ENCODE results near the gene SORBS2. TPM values are rescaled to one million over a fixed set of nuclear protein-coding genes. Genes with fewer than 3 reads are reported as not detected.

Gene SORBS2
- total RNA-seq, 1 experiment from 2014 or later = 8.4 TPM

- in situ Hi-C loops (cut with HindIII; ENCODE audit: low pct_unique_long_range_greater_than_20kb, low sequenced_read_pairs) = no loop called here
- H3K36me3 ChIP-seq (ENCODE audit: control insufficient read depth, insufficient read depth, low read length) = no peaks in the 10 kb centered on the region
- no peak overlapping the region for H3K27ac ChIP-seq (ENCODE audit: low read length)
- ATAC-seq (no peak), DNase-seq (ENCODE audit: low read depth, low spot score) (no peak)
- no peaks in the 10 kb centered on the region for H3K9me3 ChIP-seq (ENCODE audit: control insufficient read depth, insufficient read depth, low read depth, low read length)
- intact Hi-C loops (cut with micrococcal nuclease; ENCODE audit: unreplicated experiment) = no loop called here
- ChIA-PET CTCF (no interaction called here), POLR2A (no interaction called here)
- no peaks in the 10 kb centered on the region for H3K4me1 ChIP-seq (ENCODE audit: control insufficient read depth, insufficient read depth, low read length)
- no peaks in the 10 kb centered on the region for H3K27me3 ChIP-seq (ENCODE audit: control insufficient read depth, insufficient read depth, low read length)
- H3K4me3 ChIP-seq (ENCODE audit: low read depth in 2 of 2, low read length in 2 of 2) = no peak overlapping the region
- TF ChIP-seq SIN3A (IDR thresholded peaks at IDR 0.05; ENCODE audit: borderline replicate concordance, insufficient read depth, low read depth, low read length) (no peak), REST (IDR thresholded peaks at IDR 0.05; ENCODE audit: insufficient read depth in 1 of 2, low read depth in 2 of 2, low read length in 1 of 2) (no peak), POLR2AphosphoS5 (IDR thresholded peaks at IDR 0.05; ENCODE audit: low read depth, low read length) (no peak), TCF7L2 (IDR thresholded peaks at IDR 0.05; ENCODE audit: low read depth, low read length) (no peak), CTCF (IDR thresholded peaks at IDR 0.05) (no peak)
- BruUV-seq (replicated peaks) = no TSS peak
These were observed 246.3 kb downstream of the SORBS2 start for GRCh38 chr4:185565696-185566095.

GRCh38 chr4:185564349-185564748 lies 247.6 kb downstream of the SORBS2 start:
- no peak for ATAC-seq

More at GRCh38 chr4:185564349-185564748, 247.6 kb downstream of the SORBS2 start:
- Histone ChIP-seq H3K27ac (ENCODE audit: low read length) (no peak overlapping the region), H3K4me3 (ENCODE audit: low read depth in 2 of 2, low read length in 2 of 2) (no peak overlapping the region), H3K27me3 (ENCODE audit: control insufficient read depth, insufficient read depth, low read length) (no peaks in the 10 kb centered on the region), H3K4me1 (ENCODE audit: control insufficient read depth, insufficient read depth, low read length) (no peaks in the 10 kb centered on the region), H3K36me3 (ENCODE audit: control insufficient read depth, insufficient read depth, low read length) (no peaks in the 10 kb centered on the region), H3K9me3 (ENCODE audit: control insufficient read depth, insufficient read depth, low read depth, low read length) (no peaks in the 10 kb centered on the region)
- ChIA-PET POLR2A (no interaction called here), CTCF (no interaction called here)
- in situ Hi-C loops (cut with HindIII; ENCODE audit: low pct_unique_long_range_greater_than_20kb, low sequenced_read_pairs) = no loop called here
- BruUV-seq (replicated peaks) = no TSS peak
- intact Hi-C loops (cut with micrococcal nuclease; ENCODE audit: unreplicated experiment) = no loop called here
- DNase-seq (ENCODE audit: low read depth, low spot score) = no peak
- TF ChIP-seq CTCF (IDR thresholded peaks at IDR 0.05) = no peak
- no peak for TF ChIP-seq TCF7L2 (IDR thresholded peaks at IDR 0.05; ENCODE audit: low read depth, low read length)
- TF ChIP-seq REST (IDR thresholded peaks at IDR 0.05; ENCODE audit: insufficient read depth in 1 of 2, low read depth in 2 of 2, low read length in 1 of 2) = no peak
- TF ChIP-seq POLR2AphosphoS5 (IDR thresholded peaks at IDR 0.05; ENCODE audit: low read depth, low read length) = no peak
- TF ChIP-seq SIN3A (IDR thresholded peaks at IDR 0.05; ENCODE audit: borderline replicate concordance, insufficient read depth, low read depth, low read length) = no peak
